DND-41 (cell line): ENCODE results near the gene ISY1.

Experiments
- ATAC-seq: fragments of 200-7000 bp; cut with Tn5 transposase; 3 replicates; pipeline ENCODE4 v1.9.1; 2021; ENCODE audit warnings: low read depth; ENCODE audit not compliant: insufficient read depth
- DNase-seq: peaks from one replicate; pipeline ENCODE4 v3.0.0-alpha.2; 2020
- H2AFZ ChIP-seq: 2 replicates; pipeline ENCODE4 v1.6.0; 2012; ENCODE audit warnings: low read depth, low read length
- H3K27ac ChIP-seq: 2 replicates; pipeline ENCODE4 v1.5.1; 2012; ENCODE audit warnings: low read length, inconsistent platforms
- H3K27me3 ChIP-seq: fragments of 200-600 bp; sonication (generic); 2 replicates; pipeline ENCODE4 v1.6.0; 2012; ENCODE audit warnings: low read length, mild to moderate bottlenecking, inconsistent platforms; ENCODE audit not compliant: insufficient read depth, poor library complexity
- H3K36me3 ChIP-seq: 2 replicates; pipeline ENCODE4 v1.5.1; 2012; ENCODE audit warnings: low read length, inconsistent platforms; ENCODE audit not compliant: insufficient read depth
- H3K4me1 ChIP-seq: 2 replicates; pipeline ENCODE4 v1.5.1; 2012; ENCODE audit warnings: mild to moderate bottlenecking, low read length; ENCODE audit not compliant: insufficient read depth
- H3K4me2 ChIP-seq: 2 replicates; pipeline ENCODE4 v1.6.0; 2012; ENCODE audit warnings: mild to moderate bottlenecking, moderate library complexity, low read length, inconsistent platforms; ENCODE audit not compliant: insufficient read depth
- H3K4me3 ChIP-seq, 2 experiments: fragments of 200-600 bp in 1 of 2; shearing (Covaris generic) in 1 of 2; 2 replicates each; pipeline ENCODE4 v1.5.1; 2012 to 2016; ENCODE audit warnings: inconsistent platforms in 2 of 2, low read length in 2 of 2, mild to moderate bottlenecking in 2 of 2, low read depth in 1 of 2, moderate library complexity in 1 of 2
- H3K79me2 ChIP-seq: 2 replicates; pipeline ENCODE4 v1.6.0; 2012; ENCODE audit warnings: low read length, inconsistent platforms; ENCODE audit not compliant: insufficient read depth
- H3K9ac ChIP-seq: 2 replicates; pipeline ENCODE4 v1.6.0; 2012; ENCODE audit warnings: low read depth, mild to moderate bottlenecking, inconsistent platforms, low read length, moderate library complexity
- H3K9me3 ChIP-seq: 2 replicates; pipeline ENCODE4 v1.5.1; 2012; ENCODE audit warnings: low read length, moderate library complexity, mild to moderate bottlenecking, inconsistent platforms; ENCODE audit not compliant: insufficient read depth, severe bottlenecking
- H4K20me1 ChIP-seq: 2 replicates; pipeline ENCODE4 v1.6.0; 2012; ENCODE audit warnings: low read length; ENCODE audit not compliant: insufficient read depth
- EZH2 ChIP-seq: IDR thresholded peaks from 3 replicates; pipeline ENCODE4 v1.6.1; 2012; ENCODE audit warnings: borderline replicate concordance, low read depth, mild to moderate bottlenecking, moderate library complexity, low read length, inconsistent platforms; ENCODE audit not compliant: severe bottlenecking
- TF ChIP-seq, protein P1 (sequence below): IDR thresholded peaks from 2 replicates; pipeline ENCODE4 v1.5.1; 2012; ENCODE audit warnings: borderline replicate concordance, low read length, moderate library complexity, mild to moderate bottlenecking; ENCODE audit not compliant: poor library complexity, severe bottlenecking; ENCODE audit errors: extremely low read depth

Gene ISY1

GRCh38 chr3:129118745-129119144, 42.1 kb downstream of the ISY1 start:
- H3K4me3 ChIP-seq: peak overlapping the region in 1 of 2 experiments; percentile 82; a peak in 2 of 4 replicates
- peak overlapping the region; percentile 88 for H3K9ac ChIP-seq

GRCh38 chr3:129117134-129117533, 43.7 kb downstream of the ISY1 start:
- no peak for DNase-seq
- H3K27ac ChIP-seq: peak overlapping the region; percentile 99
- peaks cover 52% of the 10 kb centered on the region for H3K4me1 ChIP-seq
- H3K4me2 ChIP-seq: no peak overlapping the region
- no peak for ATAC-seq
- H2AFZ ChIP-seq: no peak overlapping the region
- H3K79me2 ChIP-seq: peaks cover 79% of the 10 kb centered on the region
- H3K9ac ChIP-seq: peak overlapping the region; percentile 6; the same call in 1 of the 2 replicates
- peaks cover 32% of the 10 kb centered on the region for H3K36me3 ChIP-seq
- H3K9me3 ChIP-seq: no peaks in the 10 kb centered on the region
- TF ChIP-seq, protein P1, sequence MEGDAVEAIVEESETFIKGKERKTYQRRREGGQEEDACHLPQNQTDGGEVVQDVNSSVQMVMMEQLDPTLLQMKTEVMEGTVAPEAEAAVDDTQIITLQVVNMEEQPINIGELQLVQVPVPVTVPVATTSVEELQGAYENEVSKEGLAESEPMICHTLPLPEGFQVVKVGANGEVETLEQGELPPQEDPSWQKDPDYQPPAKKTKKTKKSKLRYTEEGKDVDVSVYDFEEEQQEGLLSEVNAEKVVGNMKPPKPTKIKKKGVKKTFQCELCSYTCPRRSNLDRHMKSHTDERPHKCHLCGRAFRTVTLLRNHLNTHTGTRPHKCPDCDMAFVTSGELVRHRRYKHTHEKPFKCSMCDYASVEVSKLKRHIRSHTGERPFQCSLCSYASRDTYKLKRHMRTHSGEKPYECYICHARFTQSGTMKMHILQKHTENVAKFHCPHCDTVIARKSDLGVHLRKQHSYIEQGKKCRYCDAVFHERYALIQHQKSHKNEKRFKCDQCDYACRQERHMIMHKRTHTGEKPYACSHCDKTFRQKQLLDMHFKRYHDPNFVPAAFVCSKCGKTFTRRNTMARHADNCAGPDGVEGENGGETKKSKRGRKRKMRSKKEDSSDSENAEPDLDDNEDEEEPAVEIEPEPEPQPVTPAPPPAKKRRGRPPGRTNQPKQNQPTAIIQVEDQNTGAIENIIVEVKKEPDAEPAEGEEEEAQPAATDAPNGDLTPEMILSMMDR: no peak
- no peak for TF ChIP-seq EZH2
- no peak overlapping the region for H3K4me3 ChIP-seq
- peaks cover 8% of the 10 kb centered on the region; the same call in 1 of the 2 replicates for H4K20me1 ChIP-seq
- H3K27me3 ChIP-seq: no peaks in the 10 kb centered on the region

More at GRCh38 chr3:129118745-129119144, 42.1 kb downstream of the ISY1 start:
- H3K27me3 ChIP-seq: no peaks in the 10 kb centered on the region
- H3K27ac ChIP-seq: peak overlapping the region; percentile 99
- H4K20me1 ChIP-seq: peaks cover 8% of the 10 kb centered on the region; the same call in 1 of the 2 replicates
- H2AFZ ChIP-seq: peak overlapping the region; percentile 5; the same call in 1 of the 2 replicates
- ATAC-seq (no peak), DNase-seq (peak; percentile 59)
- peaks cover 52% of the 10 kb centered on the region for H3K4me1 ChIP-seq
- peak overlapping the region; percentile 95 for H3K4me2 ChIP-seq
- H3K79me2 ChIP-seq: peaks cover 68% of the 10 kb centered on the region
- TF ChIP-seq, protein P1: no peak
- TF ChIP-seq EZH2: no peak
- H3K36me3 ChIP-seq: peaks cover 28% of the 10 kb centered on the region
- no peaks in the 10 kb centered on the region for H3K9me3 ChIP-seq

DNA sequence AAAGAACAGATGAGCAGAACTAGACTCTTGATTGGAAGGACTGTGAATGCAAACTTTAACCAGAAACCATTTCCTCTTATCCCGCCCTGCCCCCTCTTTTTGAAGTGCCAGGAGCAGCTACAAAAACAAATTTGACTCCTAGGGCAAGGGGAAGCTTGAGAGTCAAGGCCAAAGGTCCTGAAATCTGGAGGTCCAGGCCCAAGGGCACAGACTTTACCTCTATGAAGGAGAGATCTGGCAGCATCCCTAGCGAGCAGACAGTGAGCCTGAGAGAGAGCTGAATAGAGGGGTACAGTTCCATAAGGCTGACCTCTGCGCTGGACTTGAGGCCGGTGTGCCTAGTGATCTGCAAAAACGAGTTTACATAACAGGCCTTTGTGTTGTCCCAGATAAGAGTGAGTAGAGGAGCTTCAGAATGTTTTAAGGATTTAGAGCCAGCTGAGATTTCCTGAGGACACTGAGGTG, 44.3 kb downstream of the ISY1 start:
- TF ChIP-seq, protein P1: no peak
- TF ChIP-seq EZH2: no peak
- Histone ChIP-seq H3K9ac (peak overlapping the region; percentile 38), H3K27ac (peak overlapping the region; percentile 77), H3K4me3 (0 out of 4 replicates have a peak overlapping the region, but pooled peaks of 1 of the 2 experiments have one; percentile 18), H3K36me3 (peaks cover 36% of the 10 kb centered on the region), H3K4me2 (peak overlapping the region; percentile 45), H3K79me2 (peaks cover 84% of the 10 kb centered on the region), H2AFZ (no peak overlapping the region), H3K27me3 (no peaks in the 10 kb centered on the region), H4K20me1 (peaks cover 8% of the 10 kb centered on the region; the same call in 1 of the 2 replicates), H3K9me3 (no peaks in the 10 kb centered on the region), H3K4me1 (peaks cover 48% of the 10 kb centered on the region)
- DNase-seq (peak; percentile 62), ATAC-seq (no peak)
